ENCODE measurements around the gene ROBO1.

Gene ROBO1

GRCh38 chr3:79146024-79146423 is 621.8 kb downstream of the ROBO1 start:
- no peak for DNase-seq

DNA sequence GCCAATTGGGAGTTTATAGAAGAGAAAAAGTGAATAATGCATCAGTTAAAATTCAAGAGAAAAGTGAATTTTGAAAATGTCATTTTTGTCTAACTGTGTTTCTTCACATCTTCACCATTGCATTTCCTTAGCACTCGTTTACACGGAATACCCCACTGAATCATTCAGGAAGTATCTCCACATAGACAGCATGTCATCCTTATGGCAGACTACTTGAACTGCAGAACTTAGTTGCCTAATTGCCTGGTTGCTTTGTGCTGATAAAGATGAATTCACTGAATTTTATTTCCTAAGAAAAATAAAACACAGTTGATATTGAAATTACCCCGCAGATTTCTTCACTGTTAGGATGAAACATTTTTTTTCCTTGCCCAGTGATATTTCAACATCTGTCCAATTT is 627.1 kb downstream of the ROBO1 start:
- DNase-seq, result no peak

DNA sequence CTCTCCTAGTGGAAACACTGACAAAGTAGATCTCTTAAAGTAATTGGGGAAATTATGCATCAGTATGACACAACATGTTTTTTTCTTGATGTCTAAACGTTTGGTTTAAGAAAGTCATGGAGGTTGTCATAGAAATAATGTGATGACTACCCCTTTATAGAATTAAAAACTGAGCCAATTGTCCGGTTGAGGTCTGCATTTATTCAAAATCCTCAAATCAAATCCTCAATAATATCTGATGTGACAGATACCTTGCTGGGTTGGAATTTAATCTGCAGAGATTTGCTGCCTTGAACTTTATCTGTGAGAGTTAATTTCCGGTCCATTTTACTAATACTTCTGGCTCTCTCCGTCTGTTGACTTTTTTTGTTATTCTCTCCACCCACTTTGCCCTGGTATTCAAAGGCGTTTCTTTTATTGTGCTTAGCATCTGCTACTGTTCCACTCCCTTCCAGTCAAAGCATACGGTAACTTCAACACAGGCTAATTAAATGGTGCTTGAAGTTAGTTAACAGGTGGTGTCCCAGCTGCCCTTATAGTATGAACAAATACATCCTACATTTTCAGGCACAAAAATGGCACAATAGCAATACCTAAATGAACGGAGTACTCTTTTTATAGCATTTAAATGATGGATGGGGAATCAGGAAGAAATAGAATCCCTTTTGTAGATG is 628.3 kb downstream of the ROBO1 start:
- DNase-seq, result no peak

- DNase-seq, result no peak
These were observed 642.3 kb downstream of the ROBO1 start for GRCh38 chr3:79125313-79125984.

- no peak for DNase-seq
These were observed 652.3 kb downstream of the ROBO1 start for GRCh38 chr3:79115458-79115857.

GRCh38 chr3:79113876-79114275 is 653.9 kb downstream of the ROBO1 start:
- DNase-seq, result no peak

DNA sequence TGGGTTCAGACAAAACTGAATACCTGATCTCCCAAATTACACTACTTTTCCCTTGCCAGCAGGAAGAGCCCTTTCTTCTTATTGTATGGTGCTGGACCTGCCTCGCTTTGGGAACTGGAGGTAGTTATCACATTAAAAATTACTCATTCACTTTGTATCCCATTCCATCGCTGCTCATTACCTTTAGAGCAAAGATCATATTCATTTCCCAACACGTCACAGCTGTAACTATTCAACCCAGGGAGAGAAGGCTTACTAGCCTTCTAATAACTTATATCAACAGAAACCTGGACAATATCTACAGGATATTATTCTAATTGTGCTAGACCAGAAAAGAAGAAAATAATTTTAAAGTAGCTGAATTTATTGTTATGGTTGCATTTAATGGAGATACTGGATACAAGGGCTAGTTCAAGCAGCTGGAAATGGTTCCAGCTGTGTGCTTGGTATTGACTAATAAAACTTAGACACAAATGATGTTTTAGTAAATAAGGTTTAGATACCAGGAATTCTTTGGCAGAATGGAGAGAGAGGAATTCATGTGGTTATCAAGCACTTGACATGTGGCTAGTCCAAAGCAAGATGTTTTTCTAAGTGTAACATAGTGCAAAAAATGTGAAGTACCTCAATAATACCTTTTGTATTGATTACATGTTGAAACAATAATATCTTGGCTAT is 656.3 kb downstream of the ROBO1 start:
- no peak for DNase-seq

- DNase-seq, result no peak
These were observed 658.0 kb downstream of the ROBO1 start for GRCh38 chr3:79109754-79110153.

GRCh38 chr3:79103307-79103706 is 664.5 kb downstream of the ROBO1 start:
- DNase-seq, result no peak

DNA sequence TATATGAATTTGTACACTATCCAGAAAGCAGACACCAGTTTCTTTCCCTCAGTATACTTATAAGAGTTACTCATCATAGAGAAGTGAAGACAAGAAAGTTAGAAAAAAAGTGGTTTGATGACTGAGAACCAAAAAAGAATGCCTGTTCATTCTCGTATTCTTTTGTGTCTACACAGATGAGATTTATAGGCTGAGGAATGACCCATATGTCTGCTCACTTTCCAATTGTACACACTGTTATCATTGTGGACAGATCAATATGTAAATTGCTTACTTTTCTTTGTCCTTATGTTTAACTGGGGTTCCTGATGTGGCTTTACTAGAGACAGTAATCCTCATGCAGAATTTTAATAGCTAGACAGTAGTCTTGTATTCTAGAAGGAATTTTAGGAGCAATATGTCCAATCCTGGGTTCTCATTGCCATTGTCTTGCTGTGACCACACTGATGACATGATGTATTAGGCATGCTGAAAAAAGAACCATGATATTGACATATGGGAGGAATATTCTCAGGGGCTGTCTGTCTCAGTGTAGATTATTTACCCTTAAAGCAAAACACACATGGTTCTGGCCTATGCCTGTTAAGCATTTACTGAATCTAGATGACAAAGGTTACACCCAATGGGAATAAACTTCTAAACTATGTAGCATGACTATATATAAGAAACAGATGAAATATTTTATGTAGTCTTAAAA is 669.7 kb downstream of the ROBO1 start:
- no peak for DNase-seq

DNA sequence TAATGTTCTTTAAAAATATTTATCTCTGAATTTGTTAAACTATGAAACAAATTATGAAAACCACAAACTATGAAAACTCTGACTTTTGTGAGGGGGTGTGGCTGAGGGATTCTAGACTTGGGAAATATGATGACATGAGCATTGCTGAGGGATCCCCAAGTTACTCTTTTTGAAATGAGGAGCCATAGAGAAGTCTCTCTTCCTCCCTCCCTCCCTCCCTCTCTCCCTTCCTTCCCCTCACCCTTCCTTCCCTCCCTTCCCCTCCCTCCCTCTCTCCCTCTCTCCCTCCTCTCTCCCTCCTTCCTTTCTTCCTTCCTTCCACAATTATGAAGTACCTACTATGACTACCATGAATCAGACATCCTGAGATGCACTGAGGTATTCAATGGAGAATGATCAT is 673.1 kb downstream of the ROBO1 start:
- DNase-seq, result no peak

GRCh38 chr3:79086514-79086913 is 681.3 kb downstream of the ROBO1 start:
- DNase-seq, result peak; percentile 19 to 63

GRCh38 chr3:79085171-79085570 is 682.6 kb downstream of the ROBO1 start:
- no peak for DNase-seq

DNA sequence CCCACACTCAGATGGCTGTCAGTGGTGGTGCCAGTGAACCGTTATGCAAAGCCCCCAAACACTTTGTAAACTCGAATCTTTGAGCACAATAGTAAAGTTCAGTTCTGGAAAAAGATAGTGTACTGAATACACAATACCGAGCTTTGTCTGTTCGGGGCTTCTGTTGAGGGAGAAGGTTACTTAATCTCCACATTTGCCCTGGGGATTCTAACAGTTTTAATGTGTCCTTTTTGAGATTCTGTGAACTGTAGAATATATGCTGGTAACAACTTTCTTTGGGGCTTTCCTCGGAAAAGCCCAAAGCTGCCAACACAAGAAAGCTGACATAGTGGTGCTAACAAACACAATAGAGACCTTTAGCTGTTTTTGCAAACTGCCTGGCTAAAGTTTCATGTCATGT is 686.5 kb downstream of the ROBO1 start:
- DNase-seq, result no peak

GRCh38 chr3:79074558-79074957 is 693.2 kb downstream of the ROBO1 start:
- DNase-seq, result no peak

- DNase-seq, result no peak
These were observed 700.1 kb downstream of the ROBO1 start for GRCh38 chr3:79067734-79068133.

DNA sequence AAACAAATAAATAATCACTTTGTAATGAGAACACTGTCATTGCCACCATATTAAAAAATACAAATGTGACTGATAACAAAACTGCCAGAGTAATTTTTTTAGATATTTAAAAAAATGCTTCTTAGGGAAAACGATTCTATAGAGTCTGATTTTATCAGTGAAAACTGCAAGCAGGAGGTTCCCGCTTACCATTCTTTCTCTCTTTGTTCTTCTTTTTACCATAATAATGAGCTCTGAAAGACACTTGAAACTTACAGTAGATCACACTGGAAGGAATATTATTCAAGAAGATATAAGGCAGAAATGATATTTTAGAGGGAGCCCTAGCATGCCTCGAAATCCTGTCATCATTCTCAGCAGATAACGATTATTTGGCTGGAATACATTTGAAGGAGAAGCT is 701.3 kb downstream of the ROBO1 start:
- no peak for DNase-seq

- no peak for DNase-seq
These were observed 704.2 kb downstream of the ROBO1 start for GRCh38 chr3:79063624-79064023.

GRCh38 chr3:79057756-79058155 is 710.0 kb downstream of the ROBO1 start:
- DNase-seq, result no peak

DNA sequence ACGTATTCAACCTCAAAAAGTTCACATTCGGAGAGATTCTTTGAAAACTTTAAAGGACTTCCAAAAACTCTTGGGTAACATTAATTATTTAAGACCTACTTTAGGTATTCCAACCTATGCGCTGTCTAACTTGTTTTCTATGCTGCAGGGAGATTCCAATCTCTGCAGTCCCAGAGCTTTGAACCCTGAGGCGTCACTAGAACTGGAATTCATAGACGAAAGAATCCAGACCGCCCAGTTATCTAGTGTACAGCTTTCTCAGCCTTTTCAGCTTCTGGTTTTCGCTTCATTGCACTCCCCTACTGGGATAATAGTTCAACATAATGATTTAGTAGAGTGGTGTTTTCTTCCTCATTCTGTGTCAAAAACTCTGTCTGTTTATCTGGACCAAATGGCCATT is 711.3 kb downstream of the ROBO1 start:
- DNase-seq, result no peak

DNA sequence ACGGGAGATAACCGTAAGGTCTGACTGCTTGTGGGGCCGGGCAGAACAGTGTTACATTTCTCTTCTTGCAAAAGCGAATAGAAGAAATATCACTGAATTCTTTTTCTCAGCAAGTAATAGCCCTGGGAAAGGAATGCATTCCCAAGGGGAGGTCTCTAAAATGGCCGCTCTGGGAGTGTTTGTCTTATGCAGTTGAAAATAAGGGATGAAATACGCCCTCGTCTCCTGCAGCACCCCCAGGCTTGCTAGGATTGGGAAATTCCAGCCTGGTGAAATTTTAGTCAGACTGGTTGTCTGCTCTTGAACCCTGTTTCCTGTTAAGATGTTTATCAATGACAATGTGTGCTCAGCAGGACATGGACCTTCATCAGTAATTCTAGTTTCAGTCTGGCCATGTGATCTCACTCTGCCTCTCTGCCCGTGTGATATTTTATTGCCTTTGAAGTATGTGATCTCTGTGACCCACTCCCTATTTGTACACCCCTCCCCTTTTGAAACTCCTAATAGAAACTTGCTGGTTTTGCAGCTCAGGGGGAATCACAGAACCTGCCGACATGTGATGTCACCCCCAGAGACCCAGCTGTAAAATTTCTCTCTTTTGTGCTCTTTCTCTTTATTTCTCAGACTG is 715.6 kb downstream of the ROBO1 start:
- no peak for DNase-seq

- DNase-seq, result no peak
These were observed 720.2 kb downstream of the ROBO1 start for GRCh38 chr3:79047581-79047980.

GRCh38 chr3:79041621-79042020 is 726.2 kb downstream of the ROBO1 start:
- peak in 1 of 2 experiments; percentile 12 for DNase-seq

All from NCI-H2081 (cell line).